ENCODE results near the gene STX12.
"Not testable (repeated sequence)": the region's sequence is repeated elsewhere in the genome, so short reads cannot be mapped to it uniquely, and the experiment has no call there.

The STX12 gene

DNA sequence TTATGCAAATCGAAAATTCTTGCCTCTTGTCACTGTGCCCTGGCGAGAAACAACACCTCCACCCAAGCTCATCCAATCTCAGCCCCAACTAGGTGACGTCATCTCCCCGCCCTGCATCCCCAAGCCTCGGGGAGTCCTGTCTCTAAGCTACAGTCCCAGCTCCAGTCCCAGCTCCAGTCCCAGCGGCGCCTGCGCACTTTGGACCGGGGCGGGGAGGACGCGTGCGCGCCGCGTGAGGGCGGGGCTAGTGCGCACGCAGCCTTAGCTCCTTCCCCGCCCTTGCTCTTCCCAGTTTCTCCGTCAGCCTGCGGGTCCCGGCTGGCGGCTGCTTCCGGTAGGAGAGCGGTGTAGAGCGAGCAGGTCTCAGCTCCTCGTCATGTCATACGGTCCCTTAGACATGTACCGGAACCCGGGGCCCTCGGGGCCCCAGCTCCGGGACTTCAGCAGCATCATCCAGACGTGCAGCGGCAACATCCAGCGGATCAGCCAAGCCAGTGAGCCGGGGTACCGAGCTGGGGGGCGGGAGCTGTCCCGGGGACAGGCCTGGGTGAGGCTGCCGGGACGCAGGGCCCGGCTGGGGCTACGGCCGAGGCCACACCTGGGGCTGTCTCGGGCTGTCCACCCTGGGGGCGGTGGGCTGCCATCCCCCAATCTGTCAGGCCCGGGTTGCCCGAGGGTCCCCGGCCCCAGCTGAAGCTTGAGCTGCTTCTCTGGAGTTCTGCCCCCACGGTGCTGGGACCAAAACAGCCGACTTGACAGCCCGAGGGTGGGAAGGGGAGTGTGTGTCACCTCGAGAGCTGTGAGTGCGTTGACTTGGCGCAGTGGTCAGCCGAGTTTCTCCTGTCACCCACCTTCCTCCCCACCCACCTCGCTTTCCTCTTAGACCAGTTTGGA lies at the start of gene STX12:
TSS of gene STX12 (plus strand) at position 288 of the 894 bp plus-strand sequence. CDS start at position 377, 89 bp downstream.
- peak; percentile 99 for DNase-seq

DNA sequence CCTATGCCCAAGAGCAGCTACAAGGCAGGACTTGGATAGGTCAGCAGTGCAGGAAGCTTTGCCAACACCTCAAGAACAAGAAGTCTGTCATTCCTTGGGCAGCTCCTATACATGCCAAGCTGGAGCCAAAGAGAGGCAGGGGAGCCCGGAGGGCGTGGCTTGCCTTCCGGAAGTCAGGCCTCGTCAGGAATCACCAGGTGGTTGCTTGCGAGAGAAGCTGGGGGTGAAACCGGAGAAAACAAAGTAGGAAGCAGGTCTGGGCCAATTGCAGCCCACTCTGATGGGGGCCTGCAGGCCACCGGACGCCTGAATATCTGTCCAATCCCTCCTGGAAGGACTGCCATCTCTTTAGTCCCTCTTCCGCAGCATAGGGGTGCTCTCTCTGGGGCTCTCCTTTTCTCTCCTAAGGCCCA lies 48.1 kb upstream of the STX12 start:
- DNase-seq, result peak in 1 of 2 donors; percentile 3

DNA sequence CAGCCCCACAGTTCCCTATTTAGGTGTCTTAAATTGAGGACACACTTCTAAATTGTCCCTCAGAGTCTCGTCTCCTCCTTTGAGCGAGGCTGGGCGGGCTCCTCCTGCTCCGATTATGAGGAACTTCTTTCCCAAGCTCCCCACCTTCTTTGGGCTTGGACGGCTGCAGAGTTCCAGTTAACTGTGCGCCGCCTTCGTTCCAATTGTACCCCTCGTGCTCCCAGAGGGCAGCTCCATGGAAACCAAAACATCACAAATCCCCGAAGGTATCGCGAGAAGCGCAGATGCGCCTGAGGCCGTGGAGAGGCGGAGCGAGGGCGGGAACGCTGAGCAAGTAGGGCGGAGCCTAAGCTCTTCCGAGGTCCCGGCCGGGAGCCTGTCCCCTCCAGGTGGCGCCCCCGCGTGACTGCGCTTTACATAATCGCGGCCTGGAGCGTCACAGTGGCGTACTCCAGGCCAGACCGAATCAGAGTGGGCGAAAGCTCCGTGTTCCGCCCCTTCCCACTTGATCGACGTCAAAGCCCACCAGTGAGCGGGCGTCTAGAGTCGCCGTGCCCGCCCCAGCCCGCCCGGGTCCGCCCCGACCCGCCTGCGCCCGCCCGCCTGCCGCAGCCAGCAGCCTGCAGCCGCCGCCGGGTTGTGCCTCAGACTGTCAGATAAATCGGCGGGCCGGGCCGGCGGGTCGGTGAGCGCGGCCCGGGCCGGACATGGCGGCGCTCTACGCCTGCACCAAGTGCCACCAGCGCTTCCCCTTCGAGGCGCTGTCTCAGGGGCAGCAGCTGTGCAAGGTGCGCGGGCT lies 47.4 kb upstream of the STX12 start, which contains the start of gene FAM76A:
TSS of gene FAM76A (plus strand) at position 588 of the 799 bp plus-strand sequence. CDS start at position 708, 120 bp downstream.
- peak; percentile 99 to 100 for DNase-seq

DNA sequence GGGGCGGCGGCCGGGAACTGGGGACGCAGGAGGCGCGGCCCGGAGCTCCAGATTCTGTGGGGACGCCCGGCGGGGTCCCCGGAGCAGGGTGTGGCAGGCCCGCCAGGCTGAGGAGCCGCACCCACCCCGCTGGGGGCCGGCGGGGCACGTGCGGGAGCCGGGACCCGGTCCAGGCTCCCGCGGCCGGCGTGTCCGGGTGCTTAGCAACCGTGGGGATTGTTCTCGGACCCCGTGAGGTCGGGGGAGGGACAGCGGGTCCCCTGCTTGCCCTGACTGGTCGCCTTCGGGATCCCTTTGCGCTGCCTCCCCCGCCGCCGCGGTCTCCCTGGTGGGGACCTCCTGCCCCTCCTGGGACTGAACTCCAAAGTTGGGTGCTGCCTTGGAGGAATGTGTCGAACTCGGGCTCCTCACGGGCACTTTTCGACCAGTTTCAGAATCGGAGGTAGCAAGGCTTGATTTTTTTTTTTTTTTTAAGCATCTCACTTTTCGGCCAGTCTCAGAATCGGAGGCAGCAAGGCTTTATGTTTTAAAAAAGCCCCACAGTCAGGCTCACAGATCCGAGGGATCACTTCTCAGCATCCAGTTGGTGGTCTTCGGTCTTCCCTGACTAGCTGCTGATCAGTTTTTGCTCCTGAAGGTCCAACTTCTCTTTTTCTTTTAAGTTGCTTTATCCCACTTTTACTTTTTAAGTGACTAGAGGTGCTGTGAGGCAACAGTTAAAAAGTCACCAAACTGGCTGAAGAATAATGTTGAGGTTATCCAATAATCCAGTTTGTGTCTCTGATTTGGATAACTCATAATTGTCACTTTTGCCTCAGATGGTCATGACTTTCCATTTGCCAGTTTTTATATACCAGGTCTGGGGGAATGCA lies 46.6 kb upstream of the STX12 start:
- DNase-seq, result peak; percentile 41 to 58

DNA sequence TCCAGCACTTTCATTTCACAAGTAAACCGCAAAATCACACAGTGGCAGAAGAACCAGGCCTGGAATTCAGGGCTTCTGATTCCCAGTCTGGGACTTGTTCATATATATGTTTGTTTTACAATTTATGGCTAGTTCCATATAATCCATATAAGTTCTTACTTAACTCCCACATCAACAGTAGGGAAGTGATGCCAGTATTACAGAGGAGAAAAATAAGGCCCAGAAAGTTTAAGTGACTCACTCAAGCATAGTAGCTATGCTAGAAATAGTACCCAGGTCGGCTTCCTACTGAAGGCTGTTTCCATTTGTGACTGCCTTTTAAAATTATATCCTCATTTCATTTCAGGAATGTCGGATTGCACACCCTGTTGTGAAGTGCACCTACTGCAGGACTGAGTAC lies 45.9 kb upstream of the STX12 start:
- no peak for DNase-seq

DNA sequence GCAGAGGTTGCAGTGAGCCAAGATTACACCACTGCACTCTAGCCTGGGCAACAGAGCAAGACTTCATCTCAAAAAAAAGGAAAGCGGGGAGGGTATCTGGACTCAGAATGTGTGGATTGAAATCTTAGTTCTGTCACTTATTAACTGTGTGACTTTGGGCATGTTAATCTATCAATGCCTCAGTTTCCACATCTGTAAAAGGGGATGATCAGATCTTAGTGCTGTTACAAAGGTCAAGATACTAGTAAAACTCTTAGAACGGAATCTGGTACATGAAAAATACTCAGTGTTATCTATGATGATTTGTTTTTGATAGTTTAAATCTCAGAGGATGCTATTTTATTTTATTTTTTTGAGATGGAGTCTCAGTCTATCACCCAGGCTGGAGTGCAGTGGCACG lies 36.8 kb upstream of the STX12 start:
- no peak for DNase-seq

DNA sequence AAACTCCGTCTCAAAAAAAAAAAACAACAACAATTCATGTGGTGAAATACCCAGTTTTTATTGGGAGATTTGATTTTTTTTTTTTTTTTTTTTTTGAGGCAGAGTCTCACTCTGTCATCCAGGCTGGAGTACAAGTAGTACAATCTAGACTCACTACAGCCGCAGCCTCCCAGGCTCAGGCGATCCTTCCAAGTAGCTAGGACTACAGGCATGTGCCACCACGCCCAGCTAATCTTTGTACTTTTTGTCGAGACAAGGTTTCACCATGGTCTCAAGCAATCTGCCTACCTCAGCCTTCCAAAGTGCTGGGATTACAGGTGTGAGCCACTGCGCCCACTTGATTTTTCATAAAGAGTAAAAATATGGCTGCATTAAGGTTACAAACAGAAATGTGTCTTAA lies 31.9 kb upstream of the STX12 start:
- DNase-seq, result no peak

DNA sequence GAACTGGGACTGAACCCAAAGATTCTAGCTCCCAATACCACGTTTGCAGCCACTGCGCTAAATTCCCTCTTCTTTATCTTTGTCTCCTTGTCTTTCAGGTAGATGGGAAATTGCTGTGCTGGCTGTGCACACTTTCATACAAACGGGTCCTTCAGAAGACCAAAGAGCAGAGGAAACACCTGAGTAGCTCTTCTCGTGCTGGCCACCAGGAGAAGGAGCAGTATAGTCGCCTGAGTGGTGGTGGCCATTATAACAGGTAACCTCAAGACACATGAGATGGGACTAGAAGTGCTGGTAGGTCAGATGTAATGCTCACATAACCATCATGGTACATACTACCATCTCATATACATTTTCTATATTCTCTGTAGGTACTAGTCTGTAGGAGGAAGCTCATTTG lies 28.5 kb upstream of the STX12 start:
- no peak for DNase-seq

DNA sequence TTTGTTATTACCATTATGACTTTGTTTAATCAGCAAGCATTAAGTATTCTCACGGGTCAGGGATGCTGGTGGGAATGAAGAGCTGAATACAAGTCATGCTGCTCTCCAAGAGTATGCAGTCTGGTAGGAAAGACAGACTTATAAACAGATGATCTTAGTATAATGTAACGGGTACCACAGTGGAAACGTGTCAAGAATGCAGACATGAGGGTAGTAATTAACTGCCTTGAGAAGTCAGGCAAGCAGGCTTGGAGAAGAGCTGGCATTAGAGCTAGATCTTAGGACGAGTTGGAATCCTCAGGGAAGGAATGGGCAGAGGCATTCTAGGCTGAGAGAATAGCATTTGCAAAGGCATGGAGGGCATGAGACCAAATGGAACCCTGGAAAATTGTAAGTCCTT lies 27.6 kb upstream of the STX12 start:
- DNase-seq, result no peak

DNA sequence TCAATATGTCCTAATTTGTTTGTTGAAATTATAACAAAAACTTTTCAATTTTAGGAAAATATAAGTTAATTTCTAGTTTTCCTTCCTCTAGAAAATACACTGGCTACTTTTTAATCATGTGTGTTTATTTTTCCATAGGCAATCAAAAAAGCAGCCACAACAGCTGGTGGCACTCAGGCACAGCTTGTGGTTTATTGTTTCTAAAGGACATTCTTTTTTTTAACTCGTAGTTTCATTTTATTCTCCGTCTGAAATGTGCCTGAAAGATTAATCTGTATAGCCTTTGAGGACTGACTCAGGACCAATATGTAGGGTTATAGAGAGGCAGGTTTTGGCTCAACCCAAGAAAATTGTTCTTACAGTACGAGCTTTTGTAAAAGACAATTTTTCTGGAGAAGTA lies 20.7 kb upstream of the STX12 start:
- DNase-seq, result no peak

DNA sequence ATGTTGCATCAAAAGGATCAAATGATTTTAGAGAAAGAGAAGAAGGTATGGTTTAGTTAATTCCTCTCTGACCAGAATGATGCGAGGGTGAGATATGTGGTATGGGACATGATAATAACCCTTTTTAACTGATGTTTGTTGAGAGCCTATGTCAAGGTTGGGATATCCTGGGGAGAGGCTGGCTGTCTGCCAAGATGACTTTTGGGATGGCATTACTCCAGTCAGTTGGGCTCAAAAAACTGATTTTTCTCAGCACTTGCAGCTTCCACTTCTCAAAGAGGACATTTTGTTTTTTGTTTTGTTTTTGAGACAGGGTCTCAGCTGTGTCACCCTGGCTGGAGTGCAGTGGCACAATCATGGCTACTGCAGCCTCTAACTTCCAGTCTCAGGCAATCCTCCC lies 17.7 kb upstream of the STX12 start:
- DNase-seq, result no peak

DNA sequence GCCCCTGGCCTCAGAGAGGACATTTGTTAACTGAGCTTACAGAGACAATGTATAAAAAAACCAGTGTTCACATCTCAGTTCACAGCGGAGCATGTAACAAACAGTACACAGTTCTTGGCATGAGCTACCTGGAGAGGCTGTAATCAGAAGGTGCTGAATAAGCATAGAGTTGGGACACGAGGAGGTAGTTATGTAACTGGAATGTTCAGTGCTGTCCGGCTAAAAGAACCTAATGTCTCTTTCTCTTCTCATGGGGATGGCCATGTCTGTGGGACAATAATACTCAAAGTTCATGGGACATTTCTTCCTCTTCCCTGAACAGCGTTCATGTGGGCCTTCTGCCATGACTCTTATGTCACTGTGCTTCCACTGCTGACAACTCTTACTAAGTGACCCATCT lies 17.2 kb upstream of the STX12 start:
- no peak for DNase-seq

DNA sequence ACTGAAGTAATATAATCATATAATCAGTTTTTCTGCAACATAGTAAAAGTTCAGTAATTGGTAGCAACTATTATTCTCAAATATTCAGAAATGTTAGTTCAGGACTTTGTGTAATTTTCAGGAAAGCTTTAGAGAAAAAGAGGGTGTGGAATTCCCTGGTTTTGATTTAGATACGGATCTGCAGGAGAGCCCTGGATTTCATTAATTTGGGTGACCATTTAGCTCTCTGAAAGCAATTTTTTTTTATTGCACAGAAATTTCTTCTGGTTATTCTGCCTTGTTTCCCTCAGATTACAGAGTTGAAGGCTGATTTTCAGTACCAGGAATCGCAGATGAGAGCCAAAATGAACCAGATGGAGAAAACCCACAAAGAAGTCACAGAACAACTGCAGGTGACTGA lies 13.8 kb upstream of the STX12 start:
- DNase-seq, result no peak

DNA sequence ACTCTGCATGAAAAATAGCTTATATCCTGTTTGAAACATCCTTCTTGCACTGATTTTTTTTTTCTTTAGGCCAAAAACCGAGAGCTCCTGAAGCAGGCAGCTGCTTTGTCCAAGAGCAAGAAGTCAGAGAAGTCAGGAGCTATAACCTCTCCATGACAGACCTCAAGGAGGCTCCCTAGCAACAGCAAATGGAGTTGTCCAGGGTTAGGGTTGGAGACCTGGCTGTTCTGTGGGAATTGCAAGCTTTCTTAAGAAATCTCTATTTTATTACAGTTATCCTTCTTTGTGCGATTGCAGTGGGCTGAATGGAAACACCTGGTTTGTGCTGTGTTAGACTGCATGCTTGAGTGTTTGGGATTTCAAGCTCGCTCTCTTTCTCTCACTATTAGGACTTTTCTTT lies 12.6 kb upstream of the STX12 start:
- DNase-seq, result no peak

DNA sequence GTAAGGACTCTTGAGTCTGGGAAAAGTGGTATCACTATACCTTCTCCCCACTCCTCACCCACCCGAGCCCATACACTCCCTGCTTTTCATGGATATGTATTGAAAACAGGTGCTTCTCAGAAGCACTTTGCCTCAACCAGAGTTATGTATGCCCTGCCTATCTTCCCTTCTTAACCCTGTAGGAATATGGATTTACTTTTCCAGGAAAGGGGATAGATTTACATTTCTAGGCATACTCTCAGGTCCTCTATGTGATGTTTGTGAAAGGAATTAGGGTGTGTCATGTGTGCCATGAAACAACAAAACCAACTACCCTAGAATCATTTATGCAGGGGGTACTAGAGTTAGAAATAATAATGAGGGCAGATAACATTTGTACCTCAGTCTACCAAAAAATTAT lies 11.0 kb upstream of the STX12 start:
- DNase-seq, result no peak

DNA sequence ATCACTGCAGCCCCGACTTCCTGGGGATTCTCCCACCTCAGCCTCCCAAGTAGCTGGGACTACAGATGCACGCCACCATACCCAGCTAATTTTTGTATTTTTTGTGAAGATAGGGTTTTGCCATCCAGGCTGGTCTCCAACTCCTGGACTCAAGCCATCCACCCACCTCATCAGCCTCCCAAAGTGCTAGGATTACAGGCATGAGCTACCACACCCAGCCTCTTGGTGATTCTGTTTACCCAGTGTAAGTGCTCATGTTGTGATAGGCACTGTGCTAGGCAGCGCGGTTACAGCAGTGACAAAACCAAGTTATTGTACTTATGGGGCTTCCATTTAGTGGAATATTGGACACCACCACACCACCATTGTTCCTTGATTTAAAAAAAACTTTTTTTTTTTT lies 9.7 kb upstream of the STX12 start:
- DNase-seq, result no peak

DNA sequence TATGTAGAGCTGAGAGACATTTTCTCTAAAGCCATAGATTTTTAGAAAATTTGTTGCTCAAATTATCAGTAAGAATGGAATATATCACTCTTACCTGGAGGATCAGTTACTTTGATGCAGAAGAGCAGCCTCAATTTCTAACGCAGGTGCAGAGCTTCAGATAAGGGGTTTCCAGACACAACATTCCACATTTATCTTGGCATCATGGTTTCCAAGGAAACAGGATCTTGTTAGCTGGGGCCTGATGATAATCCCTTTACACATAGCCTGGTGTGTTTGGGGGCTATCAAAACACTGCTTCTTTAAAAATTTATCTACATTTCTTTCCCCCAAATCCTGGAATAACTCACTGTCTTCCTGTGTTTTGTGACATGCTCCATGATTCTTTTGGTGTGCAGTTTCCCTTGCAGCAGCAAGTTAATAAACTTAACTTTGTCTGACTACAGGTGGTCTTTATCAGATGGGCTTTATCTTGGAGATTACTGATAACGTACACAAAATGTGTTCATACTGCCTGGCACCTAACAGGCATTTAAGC lies 2.7 kb upstream of the STX12 start:
- no peak for DNase-seq

DNA sequence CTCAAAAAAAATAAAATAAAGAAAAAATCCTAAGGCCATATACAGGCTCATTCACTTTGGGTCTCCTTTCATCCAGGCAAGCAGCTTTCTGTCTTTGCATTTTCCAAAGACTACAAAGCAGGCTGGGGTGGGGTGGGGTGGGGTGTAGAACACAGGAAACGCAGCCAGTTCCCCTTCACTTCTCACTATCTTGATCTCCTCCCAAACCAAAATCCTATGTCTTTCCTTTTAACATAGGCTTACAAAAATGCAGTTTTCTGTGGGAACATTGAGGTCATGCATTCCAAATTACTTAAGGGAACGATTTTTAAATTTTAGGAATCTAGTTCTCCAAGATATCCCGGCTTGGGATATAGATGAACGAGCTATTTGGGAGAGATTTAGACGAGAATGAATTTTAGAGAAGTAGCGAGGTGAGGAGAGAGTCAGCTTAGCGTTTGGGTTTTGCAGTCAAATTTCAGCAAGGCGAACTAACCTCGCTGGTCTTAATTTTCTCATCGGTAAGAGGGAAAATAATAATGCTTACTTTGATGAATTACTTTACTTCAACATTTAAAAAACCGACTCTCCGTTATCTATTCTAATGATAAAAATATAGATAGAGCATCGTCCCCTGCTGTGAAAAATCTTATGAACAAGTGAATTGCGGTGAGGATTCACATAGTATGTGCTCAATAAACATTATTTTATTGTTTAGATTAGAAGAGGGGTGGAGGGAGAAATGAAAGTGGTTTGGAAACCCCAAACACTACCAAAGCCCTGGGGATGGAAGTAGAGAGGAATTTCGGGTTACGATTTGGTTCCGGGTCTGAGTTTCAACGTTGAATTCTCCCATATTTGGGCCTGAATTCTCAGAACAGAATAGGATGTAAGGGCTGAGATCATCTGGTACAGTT lies 735 bp upstream of the STX12 start:
- DNase-seq, result no peak

DNA sequence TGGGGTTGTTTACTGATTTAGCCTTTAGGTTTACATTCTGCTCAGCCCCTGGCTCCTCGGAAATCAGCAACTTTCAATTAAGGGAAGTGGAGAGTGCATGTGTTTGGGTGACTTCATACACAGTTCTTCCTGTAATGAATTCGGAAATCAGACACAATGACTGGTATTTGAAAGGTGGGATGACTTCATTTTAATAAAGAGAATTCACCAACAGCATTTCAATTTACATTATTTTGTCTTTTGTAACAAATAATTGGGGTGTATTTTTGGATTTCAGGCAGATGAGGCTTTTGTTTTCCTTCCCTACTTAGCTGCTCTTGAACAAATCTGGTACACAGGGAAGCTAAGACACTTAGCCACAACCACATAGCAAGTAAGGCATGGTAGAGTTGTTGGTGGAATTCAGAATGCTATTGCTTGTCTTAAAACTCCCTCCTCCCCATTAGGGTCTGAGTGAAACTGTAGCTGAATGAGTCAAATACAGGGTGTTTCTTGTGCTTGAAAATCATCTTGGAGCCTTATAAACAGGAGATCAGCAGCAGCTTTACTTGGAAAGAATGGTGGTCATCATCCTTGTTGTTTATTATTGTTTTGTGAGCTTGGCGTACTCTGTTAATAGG lies 917 bp downstream of the STX12 start:
- no peak for DNase-seq

DNA sequence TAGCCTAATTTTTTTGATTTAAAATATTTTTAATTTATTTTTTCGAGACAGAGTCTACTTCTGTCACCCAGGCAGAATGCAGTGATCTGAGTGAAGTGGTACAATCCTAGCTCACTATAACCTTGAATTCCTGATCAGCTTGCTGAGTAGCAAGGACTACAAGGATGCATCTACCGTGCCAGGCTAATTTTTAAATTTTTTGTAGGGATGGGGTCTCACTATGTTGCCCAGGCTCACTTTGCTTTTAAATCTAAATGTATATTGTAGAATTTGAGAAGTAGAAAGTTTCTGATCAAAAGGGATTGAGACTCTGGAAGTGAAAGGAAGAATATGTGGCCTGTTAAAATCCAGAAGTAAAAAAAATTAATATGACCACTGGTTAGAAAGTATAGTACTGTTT lies 1.6 kb downstream of the STX12 start:
- no peak for DNase-seq

DNA sequence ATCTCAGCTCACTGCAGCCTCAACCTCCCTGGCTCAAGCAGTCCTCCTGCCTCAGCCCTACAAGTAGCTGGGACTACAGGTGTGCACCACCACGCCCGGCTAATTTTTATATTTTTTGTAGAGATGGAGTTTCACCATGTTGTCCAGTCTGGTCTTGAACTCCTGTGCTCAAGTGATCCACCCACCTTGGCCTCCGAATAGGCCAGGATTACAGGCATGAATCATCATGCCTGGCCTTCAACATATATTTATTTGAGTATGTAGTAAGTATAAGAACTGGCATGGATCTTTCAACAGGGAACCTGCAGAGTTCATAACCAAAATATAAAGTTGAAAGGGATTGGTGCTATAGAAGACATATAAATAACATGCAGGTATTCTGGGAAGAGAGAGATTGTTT lies 2.3 kb downstream of the STX12 start:
- not testable (repeated sequence) for DNase-seq
